ENCODE measurements around the gene SCN4B.

Gene SCN4B

DNA sequence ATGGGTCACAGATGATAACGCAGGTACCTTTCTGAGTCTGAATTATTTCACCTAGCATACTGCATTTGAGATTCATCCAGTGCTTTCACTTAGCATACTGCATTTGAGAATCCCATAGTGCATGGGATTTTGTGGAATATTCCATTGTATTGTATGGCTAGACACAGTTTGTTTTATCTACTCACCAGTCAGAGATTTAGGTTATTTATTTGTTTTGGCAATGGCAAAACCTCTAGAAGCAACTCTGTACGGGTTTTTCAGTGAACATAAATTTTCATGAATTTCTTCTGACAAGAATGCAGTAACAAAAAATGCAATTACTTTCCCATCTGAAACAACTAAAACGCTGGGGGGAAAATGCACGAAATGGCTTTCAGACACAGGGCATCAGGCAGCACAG lies 24.3 kb downstream of the SCN4B start:
- no peak for DNase-seq

DNA sequence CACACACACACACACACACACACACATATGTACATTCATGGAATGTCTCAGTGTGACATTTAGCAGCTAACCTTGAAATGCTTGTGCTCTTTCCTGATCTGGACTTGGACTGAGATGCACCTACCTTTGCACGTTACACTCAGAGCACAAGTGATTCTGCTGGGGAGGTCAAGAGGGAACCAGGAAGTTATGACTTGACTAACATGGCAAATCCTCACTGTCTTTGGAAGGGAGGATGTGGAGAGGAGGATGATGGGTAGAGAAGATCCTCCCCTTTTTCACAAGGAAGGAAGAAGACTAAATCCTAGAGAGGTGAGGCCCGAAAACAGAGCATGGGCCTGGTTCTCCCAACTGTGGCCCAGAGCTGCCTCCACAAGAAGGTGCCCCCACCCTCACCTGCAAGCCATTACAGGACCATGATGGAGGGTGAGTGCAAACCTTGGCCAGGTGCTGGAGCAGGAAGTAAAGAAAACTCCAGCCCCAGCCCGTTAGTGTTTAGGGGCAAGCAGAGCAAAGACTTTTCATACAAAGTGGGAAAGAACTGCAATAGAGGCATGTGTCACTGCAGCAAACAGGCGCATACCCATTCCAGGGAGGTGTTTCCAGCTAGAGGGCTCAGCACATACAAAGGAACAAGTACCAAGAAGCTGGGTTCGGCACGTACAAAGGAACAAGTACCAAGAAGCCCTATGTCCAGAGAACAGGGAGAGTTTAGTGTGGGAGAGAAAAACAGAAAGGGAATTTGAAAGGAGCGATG lies 26.4 kb downstream of the SCN4B start:
- DNase-seq, result no peak

DNA sequence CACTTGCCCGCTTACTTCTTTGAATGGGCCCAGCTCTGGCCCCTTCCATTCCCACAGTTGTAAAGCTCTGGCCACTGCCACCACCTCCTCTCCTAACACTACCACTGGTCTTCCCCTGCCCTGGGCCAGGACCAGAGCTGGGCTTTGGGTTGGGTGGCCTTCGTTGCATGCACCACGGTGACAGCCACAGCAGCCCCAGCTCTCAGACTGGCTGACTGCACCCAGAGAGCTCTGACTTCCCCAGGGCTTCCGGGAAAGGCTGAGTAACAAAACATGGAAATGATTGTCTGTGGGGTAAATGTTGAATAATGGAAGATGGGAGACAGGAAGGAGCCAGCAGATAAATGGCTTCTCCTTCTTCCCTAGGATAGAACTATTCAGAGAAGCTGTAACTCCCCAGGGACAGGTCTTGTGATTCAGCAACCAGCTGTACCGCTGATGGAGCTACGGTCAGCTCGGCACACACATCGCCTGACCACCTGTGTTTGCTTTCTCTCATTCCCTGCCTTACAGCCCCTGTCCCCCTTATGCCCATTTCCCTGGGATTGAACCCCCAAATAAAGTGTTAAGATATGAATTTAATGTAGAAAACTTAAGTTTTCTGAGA lies 27.6 kb downstream of the SCN4B start:
- no peak for DNase-seq

DNA sequence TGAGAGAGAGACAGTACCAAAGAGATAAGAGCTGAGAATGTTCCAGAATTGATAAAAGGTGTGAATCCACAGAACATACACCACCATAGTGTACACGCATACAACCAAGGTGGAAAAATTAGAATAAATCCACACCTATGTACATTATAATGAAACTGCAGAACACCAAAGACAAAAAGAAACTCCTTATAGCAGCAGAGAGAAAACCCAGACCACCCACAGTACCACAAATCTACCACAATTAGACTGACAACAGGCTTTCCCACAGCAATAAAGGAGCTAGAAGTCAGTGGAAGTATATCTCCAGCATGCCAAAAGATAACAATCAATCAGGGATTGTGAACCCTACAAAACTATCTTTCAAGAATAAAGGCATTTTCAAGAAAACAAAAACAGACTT lies 31.8 kb downstream of the SCN4B start:
- DNase-seq, result no peak

DNA sequence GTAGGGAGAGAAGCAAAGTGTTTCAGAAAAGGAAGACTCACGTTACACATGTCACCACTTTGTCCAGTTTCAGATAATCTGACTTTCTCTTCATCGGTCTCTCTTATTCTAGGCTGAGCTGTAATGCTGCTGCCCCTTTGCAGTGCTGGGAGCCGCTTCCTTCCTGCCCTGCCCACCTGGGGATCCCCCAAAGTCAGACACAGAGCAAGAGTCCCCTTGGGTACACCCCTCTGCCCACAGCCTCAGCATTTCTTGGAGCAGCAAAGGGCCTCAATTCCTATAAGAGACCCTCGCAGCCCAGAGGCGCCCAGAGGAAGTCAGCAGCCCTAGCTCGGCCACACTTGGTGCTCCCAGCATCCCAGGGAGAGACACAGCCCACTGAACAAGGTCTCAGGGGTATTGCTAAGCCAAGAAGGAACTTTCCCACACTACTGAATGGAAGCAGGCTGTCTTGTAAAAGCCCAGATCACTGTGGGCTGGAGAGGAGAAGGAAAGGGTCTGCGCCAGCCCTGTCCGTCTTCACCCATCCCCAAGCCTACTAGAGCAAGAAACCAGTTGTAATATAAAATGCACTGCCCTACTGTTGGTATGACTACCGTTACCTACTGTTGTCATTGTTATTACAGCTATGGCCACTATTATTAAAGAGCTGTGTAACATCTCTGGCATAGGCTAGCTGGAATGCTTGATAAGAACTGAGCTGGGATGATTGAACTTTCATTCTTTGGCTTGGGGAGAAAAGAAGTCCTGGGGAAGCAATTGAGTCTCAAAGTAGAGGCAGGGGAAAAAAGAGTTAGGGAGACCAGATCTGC lies 34.6 kb downstream of the SCN4B start:
- no peak for DNase-seq

DNA sequence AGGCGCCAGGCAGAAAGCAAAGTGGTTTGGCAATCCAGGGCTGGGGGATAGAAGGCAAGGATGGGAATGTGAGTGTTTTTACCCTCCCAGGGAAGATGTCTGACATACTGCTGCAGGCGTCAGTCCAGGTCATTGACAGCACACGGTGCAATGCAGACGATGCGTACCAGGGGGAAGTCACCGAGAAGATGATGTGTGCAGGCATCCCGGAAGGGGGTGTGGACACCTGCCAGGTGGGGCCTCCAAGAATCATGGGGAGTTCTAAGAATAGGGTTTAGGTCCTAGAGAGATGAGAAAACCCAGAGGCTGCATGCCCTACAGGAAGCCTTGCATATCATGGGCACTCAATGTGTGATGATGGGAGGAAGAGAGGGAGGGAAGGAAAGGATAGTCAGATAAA lies 37.6 kb downstream of the SCN4B start:
- DNase-seq, result no peak

DNA sequence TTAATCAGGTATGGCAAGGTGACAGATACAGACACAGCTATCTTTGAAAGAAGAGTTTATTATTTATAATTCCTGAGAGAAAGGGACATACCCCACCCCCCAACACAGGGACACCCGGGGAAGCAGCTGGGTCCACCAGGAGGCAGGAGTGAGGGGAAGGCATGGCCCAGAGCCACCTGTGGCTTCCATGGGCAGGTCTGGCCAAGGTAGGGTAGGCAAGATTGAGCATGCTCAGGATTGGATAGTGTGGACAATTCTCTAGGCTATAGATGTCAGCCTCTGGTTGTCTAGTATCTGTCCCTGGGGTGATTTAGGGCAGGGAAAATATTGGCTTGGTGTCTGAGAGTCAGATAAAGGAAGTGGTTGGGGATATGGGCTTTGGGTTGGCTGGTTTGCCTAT lies 38.4 kb downstream of the SCN4B start:
- no peak for DNase-seq

DNA sequence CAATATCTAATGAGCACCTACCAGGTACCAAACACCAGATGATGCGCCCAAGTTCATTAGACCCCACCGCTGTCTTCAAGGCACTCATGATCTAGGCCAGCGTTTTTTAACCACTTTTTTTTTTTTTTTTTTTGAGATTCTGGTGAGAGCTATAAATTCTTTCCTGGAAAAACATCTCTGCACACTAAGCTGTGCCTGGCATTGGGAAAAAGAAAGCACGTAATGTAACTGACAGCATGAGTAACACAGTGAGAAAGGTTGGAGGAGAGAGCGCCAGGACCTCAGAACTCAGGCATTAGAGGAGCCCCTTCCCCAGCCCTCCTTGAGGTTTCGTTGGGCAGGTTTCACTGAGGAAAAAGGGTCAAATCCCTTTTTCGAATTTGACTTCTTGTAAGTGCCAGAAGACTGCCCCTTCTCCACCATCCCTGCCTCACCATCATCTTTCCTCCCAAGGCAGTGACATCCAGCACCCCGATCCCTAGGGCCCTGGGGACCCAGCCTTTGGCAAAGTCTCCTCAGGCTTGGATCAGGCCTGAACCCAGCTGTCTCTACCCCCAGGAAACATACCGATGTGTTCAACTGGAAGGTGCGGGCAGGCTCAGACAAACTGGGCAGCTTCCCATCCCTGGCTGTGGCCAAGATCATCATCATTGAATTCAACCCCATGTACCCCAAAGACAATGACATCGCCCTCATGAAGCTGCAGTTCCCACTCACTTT lies 39.8 kb downstream of the SCN4B start:
- no peak for DNase-seq

DNA sequence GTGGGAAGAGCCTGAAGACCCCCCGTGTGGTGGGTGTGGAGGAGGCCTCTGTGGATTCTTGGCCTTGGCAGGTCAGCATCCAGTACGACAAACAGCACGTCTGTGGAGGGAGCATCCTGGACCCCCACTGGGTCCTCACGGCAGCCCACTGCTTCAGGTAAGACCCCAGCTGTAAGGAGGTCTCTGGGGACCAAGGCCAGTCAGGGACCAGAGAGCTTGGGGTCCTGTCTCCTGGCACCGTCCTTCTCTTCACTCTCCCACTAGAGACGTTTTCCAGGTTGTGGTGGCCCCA lies 40.9 kb downstream of the SCN4B start:
- no peak for DNase-seq

DNA sequence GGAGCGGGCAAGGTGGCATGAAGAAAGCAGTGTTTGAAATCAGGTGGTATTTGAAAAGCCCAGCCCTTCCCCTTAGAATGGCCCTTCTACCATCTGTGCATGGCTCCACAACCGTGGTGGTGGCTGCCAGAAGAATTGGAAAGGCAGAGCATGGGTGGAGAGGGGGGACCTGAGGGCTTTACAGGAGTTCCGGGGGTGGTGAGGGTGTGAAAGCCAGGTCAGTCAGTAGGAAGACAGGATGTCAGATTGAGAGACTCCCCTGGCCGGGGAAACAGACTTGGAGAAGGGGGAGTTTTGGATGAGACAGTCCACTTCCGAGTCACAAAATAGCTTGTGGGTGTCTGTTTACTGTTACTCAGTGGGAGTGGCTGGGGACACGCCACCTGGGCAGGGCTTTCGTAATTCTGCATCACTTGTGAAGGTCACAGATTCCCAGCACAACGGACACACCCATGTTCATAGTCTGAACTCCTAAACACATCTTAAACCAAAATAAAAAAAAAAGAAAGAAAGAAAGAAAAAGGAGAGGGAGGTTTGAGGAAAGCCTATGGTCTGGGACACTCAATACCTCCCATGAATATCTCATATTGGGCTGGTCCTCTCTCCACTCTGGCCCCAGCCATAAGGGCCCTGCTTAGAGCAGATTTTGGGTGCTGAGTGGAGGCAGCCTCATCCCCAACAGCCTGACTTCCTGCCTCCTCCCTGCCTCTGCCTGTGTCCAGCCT lies 41.4 kb downstream of the SCN4B start:
- DNase-seq, result no peak

DNA sequence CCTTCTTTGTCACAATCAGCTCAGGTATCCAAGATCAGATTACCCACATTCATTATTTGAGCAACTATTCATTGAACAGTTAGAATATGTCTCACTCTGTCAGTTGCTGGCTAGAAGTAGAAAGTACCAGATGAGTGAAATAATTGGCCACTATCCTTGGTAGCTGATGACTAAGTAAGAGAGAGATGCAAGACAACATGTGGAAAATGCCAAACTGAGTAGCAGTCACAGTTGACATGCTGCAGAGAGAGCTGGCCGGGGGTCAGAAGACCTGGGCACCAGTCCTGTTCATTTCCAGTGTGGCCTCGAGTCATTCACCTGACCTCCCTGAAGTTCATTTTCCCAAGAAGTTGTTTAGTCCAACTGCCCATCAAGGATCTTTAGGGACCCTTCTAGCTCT lies 43.4 kb downstream of the SCN4B start:
- DNase-seq, result no peak

DNA sequence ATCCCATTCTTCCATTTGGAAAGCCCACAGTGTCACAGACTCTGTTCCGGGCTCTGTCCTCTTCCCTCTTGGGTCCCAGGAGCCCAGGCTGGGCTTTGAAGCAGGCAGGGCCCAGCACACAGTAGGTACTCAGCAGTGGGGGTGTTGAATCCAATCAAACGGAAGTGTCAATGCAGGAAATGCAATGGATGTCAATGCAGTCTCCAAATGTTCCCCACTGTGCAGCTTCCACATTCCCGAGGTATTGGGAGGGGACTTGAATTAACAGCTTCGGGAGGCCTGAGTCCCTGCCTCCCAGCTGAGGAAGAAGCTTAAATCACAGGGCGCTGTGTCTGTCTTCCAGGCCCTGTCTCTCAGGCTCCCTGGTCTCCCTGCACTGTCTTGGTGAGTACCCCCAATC lies 44.1 kb downstream of the SCN4B start:
- no peak for DNase-seq

DNA sequence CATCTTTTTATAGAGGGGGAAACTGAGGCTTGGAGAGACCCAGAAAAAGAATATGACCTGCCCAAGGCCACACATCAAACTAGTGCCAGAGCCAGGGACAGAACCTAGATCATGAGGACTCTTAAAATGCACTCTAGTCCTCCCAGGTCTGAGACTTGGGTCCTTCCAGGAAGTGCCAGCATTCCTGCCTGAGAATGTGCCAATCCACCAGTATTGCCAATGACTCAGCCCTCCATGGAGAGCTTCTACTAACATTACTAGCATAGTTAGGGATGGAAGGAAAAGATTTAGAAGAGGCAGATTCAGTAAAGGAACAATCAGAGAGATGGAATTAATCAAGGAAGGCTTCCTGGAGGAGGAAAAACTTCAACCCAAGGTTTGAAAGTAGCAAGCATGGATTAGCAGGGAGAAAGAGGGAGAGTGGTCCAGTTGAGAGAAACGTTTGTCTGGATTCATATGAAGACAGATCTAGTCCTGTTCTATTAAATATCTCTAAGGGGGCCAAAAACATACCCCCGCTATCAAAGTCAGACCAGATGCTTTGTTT lies 45.8 kb downstream of the SCN4B start:
- DNase-seq, result no peak

DNA sequence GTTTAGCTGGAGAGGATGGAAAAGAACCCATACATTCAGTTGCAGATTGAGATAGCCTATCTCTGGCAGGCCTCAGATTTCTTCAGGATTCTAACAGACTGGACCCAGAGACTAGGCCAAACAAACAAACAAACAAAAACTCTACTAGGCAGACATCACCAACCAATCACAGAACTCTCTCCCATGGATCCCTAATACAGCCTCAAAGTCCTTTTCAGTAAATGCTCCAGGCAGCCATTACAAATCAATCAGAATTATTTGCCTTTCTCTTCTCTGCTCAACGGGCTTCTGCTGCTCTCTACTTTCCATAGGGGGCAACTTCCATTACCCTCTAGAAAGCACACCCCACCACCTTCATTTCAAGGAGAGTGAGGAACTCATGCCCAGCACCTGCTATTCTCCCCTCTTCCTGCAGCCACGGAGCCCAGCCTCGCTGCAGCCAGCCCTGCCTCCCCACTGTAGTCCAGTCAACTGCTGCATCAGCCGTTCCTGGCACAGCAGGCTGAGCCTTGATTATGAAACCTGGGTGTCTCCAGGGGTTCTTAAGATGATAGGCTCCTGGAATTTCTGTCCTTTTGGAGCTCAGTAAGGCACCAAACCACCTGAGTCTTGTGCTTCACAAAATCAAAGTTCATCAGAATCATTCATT lies 46.8 kb downstream of the SCN4B start:
- DNase-seq, result no peak

DNA sequence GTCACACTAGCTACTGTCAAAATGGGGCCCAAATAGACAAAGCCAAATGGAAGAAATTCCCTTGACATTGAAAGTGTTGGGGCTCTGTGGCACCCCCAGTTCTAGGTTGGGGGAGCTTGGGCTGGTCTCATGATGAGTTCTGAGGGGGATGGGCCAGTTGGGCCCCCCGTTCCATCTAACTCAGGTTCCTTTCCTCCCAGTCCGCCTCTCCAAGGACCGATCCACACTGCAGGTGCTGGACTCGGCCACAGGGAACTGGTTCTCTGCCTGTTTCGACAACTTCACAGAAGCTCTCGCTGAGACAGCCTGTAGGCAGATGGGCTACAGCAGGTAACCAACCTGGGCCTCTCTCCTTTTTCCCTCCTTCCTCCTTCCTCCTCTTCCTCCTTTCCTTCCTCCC lies 48.1 kb downstream of the SCN4B start:
- no peak for DNase-seq

DNA sequence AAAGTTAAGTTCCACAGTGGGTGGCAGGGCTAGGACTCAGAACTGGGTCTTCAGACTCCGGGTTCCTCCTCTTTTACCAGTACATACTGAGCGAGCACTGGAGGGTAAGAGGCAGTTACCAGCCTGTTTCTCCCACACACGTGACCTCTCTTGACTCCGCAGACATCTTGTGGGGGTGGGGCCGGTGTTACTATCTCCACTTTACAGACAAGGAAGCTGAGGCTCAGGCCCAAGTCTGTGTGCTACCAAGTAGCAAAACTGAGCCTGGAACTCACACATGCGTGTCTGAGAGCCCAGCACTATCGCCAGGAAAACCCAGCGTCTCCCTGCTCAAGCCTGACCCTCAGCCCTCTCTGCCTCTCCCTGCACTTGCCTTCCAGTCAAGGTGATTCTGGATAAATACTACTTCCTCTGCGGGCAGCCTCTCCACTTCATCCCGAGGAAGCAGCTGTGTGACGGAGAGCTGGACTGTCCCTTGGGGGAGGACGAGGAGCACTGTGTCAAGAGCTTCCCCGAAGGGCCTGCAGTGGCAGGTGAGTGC lies 49.8 kb downstream of the SCN4B start:
- DNase-seq, result no peak

DNA sequence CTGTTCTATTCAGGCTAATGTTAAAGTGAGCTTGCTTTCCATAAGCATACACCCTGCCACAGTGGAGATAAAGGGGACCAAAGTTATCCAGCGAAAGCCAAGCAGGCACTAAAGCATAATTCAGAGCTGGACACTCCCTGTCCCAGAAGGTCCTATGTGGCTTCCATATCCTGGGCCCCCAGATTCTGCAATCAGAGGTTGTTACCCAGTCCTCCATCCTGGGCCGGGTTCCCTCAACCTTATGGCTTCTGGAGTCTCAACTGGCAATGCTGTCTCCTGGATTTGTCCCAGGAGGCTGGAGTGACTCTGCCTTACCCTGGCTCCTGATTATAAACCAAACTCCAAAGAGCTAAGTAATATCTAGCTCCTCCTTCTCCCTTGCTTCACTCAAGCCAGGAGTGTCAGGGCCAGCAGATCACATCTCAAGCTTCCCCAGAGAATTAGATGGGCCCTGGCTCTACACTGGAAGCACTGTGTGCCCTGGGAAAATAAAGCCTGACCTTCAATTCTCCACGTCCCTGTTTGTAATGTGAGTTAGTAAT lies 51.9 kb downstream of the SCN4B start:
- DNase-seq, result no peak

DNA sequence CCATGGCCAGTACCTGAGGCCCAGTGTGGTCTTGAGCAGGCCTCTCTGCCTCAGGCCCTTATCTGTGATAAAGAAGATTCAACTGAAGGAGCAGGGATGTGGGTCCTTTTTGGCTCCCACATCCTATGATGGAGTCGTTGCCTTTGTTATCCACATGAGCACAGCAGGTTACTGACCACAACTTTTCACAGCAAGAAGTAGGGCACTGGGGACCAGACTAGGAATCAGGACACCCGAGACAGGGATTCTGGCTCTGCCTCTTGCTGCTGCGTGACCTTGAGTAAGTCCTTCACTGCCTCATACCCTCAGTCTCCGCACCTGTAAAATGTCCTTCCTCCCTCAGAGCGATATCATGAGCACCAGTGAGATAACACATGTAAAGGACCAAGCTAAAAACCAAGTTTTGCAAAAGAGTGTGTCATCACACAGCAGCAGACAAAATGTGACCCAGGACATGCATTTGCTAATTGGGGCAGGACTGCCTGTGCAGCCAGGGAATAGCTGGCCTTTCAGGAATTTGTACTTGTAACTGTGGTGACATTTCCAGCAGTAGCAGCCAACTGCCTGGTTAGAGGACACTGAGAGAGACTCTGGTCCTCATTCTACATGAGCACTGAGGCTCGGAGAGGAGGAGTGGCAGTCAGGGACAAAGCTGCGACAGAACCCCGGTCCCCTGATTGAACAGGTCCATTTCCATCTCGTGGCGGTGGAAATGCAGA lies 52.6 kb downstream of the SCN4B start:
- no peak for DNase-seq

DNA sequence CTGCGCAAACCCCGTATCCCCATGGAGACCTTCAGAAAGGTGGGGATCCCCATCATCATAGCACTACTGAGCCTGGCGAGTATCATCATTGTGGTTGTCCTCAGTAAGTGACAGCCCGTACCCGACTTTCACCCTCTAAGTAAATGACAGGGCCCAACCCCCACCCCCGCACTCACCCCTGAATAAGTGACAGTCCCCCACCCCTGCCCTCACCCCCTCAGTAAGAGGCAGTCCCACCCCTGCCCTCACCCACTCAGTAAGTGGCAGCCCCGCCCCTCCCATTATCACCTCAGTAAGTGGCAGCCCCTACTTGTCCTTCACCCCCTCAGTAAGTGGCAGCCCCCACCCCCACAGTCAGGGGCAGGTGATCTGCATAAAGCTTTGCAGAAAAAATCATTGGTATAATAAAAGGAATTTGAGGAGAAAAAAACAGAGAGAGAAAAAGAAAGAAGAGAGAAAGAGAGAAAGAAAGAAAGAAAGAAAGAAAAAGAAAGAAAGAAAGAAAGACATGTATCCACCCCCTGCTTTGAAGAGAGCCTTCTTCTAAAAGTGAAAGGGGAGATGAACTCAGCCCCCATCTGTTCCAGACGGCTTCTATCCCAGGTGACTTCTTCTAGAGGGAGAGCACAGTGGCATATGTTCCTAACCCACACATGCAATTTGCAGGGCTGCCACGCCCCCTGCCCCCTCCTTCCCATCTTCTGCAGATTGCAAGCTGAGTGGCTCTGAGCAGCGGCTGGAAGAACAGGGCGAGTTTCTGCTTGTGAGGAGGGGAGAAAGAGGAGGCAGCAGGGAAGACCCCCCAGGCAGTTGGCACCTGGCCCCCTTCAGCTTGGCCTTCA lies 53.4 kb downstream of the SCN4B start:
- no peak for DNase-seq

DNA sequence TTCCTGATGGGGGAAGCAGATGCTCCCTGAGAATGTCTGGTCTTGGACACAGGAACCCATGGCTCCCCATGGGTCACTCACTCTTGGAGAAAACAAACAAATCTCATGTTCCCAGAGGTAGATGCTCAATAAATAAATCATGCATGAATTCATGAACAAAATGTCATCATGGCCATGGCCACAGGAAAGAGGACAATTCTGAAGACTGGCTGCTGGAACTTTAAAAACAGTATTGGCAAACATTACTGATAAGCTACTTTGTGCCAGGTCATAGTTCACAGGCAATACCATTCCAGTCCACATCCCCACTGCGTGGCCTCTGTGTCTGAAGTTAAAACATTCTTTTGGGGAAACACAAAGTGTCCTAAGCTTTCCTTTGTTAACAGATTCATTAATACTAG lies 56.7 kb downstream of the SCN4B start:
- no peak for DNase-seq
